Neural cell (in vitro differentiated cells): Measurements from ENCODE around the gene GNAL.

ENCODE experiments used
- EZH2 ChIP-seq: fragments of 200-600, 300-800 bp; shearing (Covaris generic), sonication (generic); IDR thresholded peaks from 2 replicates; pipeline ENCODE4 v1.6.1; 2014; ENCODE audit warnings: antibody characterized with exemption, low read length, borderline replicate concordance, mild to moderate bottlenecking; ENCODE audit not compliant: insufficient read depth, poor library complexity, severe bottlenecking
- POLR2AphosphoS5 ChIP-seq: IDR thresholded peaks from 2 replicates; pipeline ENCODE4 v1.6.1; 2012
- SMC3 ChIP-seq: fragments of 450-650 bp; conservative IDR thresholded peaks from 2 replicates; pipeline ENCODE4 v1.6.1; 2014; ENCODE audit warnings: antibody characterized with exemption, mild to moderate bottlenecking, moderate library complexity; ENCODE audit not compliant: poor library complexity

DNA sequence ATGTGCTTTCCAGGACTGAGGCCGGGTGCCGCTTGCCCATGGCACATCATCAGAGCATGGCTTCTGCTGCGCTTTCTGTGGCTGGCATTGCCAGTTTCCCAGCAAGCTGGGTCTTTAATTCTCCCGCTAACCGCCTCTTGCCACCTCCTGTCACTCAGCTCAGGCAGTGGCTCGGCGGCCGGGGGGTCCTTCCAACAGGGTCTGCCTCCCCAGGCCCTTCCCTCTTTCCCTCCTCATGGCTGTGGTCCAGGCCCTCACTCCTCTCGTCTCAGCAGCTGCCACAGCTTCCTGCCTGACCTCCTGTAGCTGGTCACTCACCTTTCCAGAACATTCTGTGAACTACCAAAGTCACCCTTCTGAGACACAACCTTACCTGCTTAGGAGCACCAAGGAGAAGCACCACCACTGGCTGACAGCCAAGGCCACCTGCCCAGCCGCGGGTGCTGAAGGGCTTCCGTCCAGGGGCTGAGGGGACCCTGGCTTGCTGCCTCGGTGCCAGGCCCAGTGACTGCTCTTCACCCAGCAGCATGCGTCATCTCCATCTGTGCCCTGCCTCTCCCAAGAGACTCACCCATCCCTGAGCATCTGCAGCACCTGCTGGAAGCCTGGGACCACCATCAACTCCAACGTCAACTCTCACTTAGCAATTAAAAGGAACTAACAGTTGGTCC, 184.7 kb downstream of the GNAL start:
- TF ChIP-seq POLR2AphosphoS5 (no peak), SMC3 (no peak), EZH2 (no peak)
